Tibial nerve (tissue), 4 donors: ENCODE measurements around the gene TBL1X. TPM values are rescaled to one million over a fixed set of nuclear protein-coding genes. Genes with fewer than 3 reads are reported as not detected.

Experiments
- DNase-seq, 2 donors: peaks; one replicate each; pipeline ENCODE4 v3.0.0-alpha.2; 2019; ENCODE audit warnings: low spot score in 2 of 2
- H3K27ac ChIP-seq, 4 donors: fragments of 200-600 bp; sonication (generic) in 3 of 4; one replicate each; pipeline ENCODE4 v1.5.1; 2017 to 2019; ENCODE audit warnings: mild to moderate bottlenecking in 1 of 4
- H3K27me3 ChIP-seq, 2 donors: fragments of 200-600 bp; sonication (generic) in 1 of 2; one replicate each; pipeline versions ENCODE4 v1.5.1 to v1.6.0; 2017 to 2019
- H3K36me3 ChIP-seq, 3 donors: fragments of 200-600 bp; sonication (generic); one replicate each; pipeline ENCODE4 v1.5.1; 2018 to 2019
- H3K4me1 ChIP-seq, 4 donors: fragments of 200-600 bp; sonication (generic) in 3 of 4; one replicate each; pipeline ENCODE4 v1.5.1; 2017 to 2019
- H3K4me3 ChIP-seq, 4 donors: fragments of 200-600 bp; sonication (generic) in 3 of 4; one replicate each; pipeline ENCODE4 v1.5.1; 2017 to 2019; ENCODE audit warnings: mild to moderate bottlenecking in 1 of 4, moderate library complexity in 1 of 4
- H3K9me3 ChIP-seq, 4 donors: fragments of 200-600 bp; sonication (generic) in 3 of 4; one replicate each; pipeline ENCODE4 v1.5.1; 2017 to 2019
- CTCF ChIP-seq, 5 experiments: fragments of 200-600 bp in 3 of 5; fragments of 450-650 bp in 2 of 5; sonication (generic) in 3 of 5; IDR thresholded peaks; one replicate each; pipeline ENCODE4 v1.5.1; 2016 to 2019; ENCODE audit warnings: antibody characterized with exemption in 5 of 5, mild to moderate bottlenecking in 3 of 5, moderate library complexity in 2 of 5
- EP300 ChIP-seq, 2 donors: sonication (generic); formaldehyde crosslinking; IDR thresholded peaks; one replicate each; pipeline ENCODE4 v1.6.1; 2017; ENCODE audit warnings: antibody characterized with exemption in 2 of 2, mild to moderate bottlenecking in 1 of 2
- POLR2A ChIP-seq, 2 donors: fragments of 450-650 bp; IDR thresholded peaks; one replicate each; pipeline ENCODE4 v1.6.1; 2017; ENCODE audit warnings: antibody characterized with exemption in 2 of 2, mild to moderate bottlenecking in 2 of 2, moderate library complexity in 2 of 2
- WGBS, 2 donors: methylation state at CpG; one replicate each; pipeline ENCODE4 v1.1.5; 2018; 5-methylcytosine and 5-hydroxymethylcytosine counted together
- total RNA-seq, 4 donors: library from RNA; depleted of rRNA; stranded (reverse); fragments of >200 nt; gene quantifications; one replicate each; pipeline ENCODE4 v1.1.0, GENCODE V29; 2016

The TBL1X gene
- total RNA-seq, 4 donors from 2014 or later = 12.2 to 25.2 (median 19.5) TPM

- Histone ChIP-seq H3K9me3 (no peaks in the 10 kb centered on the region), H3K27me3 (no peaks in the 10 kb centered on the region), H3K4me3 (no peak overlapping the region), H3K4me1 (no peaks in the 10 kb centered on the region), H3K27ac (no peak overlapping the region), H3K36me3 (no peaks in the 10 kb centered on the region)
- DNase-seq = peak in 1 of 2 donors; percentile 37
- no peak for TF ChIP-seq CTCF (IDR thresholded peaks at IDR 0.05)
- no peak for TF ChIP-seq POLR2A (IDR thresholded peaks at IDR 0.05)
- TF ChIP-seq EP300 (IDR thresholded peaks at IDR 0.05) = peak in 1 of 2 donors; percentile 21
- WGBS, 2 donors = 70 to 71% methylated on average over 8 of the region's 8 CpGs
Observed at GRCh38 chrX:9519546-9520216, 54.8 kb downstream of the TBL1X start.

- no peak for DNase-seq
- H3K4me3 ChIP-seq = no peak overlapping the region
- H3K36me3 ChIP-seq = no peaks in the 10 kb centered on the region
- H3K4me1 ChIP-seq = no peaks in the 10 kb centered on the region
- no peaks in the 10 kb centered on the region for H3K9me3 ChIP-seq
- 76 to 79% methylated on average over 6 of the region's 6 CpGs for WGBS, 2 donors
- H3K27me3 ChIP-seq = no peaks in the 10 kb centered on the region
- H3K27ac ChIP-seq = no peak overlapping the region
- TF ChIP-seq EP300 (IDR thresholded peaks at IDR 0.05) (no peak), POLR2A (IDR thresholded peaks at IDR 0.05) (no peak), CTCF (IDR thresholded peaks at IDR 0.05) (no peak)
Observed at GRCh38 chrX:9520217-9520590, 55.3 kb downstream of the TBL1X start.

GRCh38 chrX:9522378-9523155 is 57.7 kb downstream of the TBL1X start:
- Histone ChIP-seq H3K4me3 (no peak overlapping the region), H3K27ac (no peak overlapping the region), H3K36me3 (no peaks in the 10 kb centered on the region), H3K9me3 (no peaks in the 10 kb centered on the region), H3K27me3 (no peaks in the 10 kb centered on the region), H3K4me1 (peaks cover 0 to 5% (median 0%) of the 10 kb centered on the region in 4 donors)
- no peak for TF ChIP-seq CTCF (IDR thresholded peaks at IDR 0.05)
- TF ChIP-seq POLR2A (IDR thresholded peaks at IDR 0.05) = no peak
- TF ChIP-seq EP300 (IDR thresholded peaks at IDR 0.05) = no peak
- WGBS, 2 donors = 44 to 57% methylated on average over 4 to 7 of the region's 7 CpGs
- DNase-seq = no peak

- Histone ChIP-seq H3K36me3 (no peaks in the 10 kb centered on the region), H3K9me3 (no peaks in the 10 kb centered on the region), H3K4me3 (no peak overlapping the region), H3K27me3 (no peaks in the 10 kb centered on the region), H3K4me1 (peaks cover 0 to 10% (median 0%) of the 10 kb centered on the region in 4 donors), H3K27ac (no peak overlapping the region)
- TF ChIP-seq POLR2A (IDR thresholded peaks at IDR 0.05) (no peak), CTCF (IDR thresholded peaks at IDR 0.05) (no peak), EP300 (IDR thresholded peaks at IDR 0.05) (no peak)
- 35 to 43% methylated on average over 8 of the region's 8 CpGs for WGBS, 2 donors
- DNase-seq = no peak
Observed at GRCh38 chrX:9525511-9526248, 60.8 kb downstream of the TBL1X start.
